Measurements from ENCODE around the gene STAB1.

DNA sequence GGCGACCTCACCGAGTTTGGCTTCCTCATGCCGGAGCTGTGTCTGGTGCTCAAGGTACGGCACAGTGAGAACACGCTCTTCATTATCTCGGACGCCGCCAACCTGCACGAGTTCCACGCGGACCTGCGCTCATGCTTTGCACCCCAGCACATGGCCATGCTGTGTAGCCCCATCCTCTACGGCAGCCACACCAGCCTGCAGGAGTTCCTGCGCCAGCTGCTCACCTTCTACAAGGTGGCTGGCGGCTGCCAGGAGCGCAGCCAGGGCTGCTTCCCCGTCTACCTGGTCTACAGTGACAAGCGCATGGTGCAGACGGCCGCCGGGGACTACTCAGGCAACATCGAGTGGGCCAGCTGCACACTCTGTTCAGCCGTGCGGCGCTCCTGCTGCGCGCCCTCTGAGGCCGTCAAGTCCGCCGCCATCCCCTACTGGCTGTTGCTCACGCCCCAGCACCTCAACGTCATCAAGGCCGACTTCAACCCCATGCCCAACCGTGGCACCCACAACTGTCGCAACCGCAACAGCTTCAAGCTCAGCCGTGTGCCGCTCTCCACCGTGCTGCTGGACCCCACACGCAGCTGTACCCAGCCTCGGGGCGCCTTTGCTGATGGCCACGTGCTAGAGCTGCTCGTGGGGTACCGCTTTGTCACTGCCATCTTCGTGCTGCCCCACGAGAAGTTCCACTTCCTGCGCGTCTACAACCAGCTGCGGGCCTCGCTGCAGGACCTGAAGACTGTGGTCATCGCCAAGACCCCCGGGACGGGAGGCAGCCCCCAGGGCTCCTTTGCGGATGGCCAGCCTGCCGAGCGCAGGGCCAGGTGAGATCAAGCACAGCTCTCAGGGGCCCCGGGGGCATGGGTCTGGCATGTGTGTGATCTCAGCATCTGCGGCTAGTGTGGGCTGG is 7.1 kb upstream of the STAB1 start:
- TF ChIP-seq, protein P1, sequence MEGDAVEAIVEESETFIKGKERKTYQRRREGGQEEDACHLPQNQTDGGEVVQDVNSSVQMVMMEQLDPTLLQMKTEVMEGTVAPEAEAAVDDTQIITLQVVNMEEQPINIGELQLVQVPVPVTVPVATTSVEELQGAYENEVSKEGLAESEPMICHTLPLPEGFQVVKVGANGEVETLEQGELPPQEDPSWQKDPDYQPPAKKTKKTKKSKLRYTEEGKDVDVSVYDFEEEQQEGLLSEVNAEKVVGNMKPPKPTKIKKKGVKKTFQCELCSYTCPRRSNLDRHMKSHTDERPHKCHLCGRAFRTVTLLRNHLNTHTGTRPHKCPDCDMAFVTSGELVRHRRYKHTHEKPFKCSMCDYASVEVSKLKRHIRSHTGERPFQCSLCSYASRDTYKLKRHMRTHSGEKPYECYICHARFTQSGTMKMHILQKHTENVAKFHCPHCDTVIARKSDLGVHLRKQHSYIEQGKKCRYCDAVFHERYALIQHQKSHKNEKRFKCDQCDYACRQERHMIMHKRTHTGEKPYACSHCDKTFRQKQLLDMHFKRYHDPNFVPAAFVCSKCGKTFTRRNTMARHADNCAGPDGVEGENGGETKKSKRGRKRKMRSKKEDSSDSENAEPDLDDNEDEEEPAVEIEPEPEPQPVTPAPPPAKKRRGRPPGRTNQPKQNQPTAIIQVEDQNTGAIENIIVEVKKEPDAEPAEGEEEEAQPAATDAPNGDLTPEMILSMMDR (IDR thresholded peaks at IDR 0.05; ENCODE audit: poor library complexity), result no peak
- no peak for TF ChIP-seq EZH2 (IDR thresholded peaks at IDR 0.05; ENCODE audit: borderline replicate concordance)
